SH-SY5Y (cell line): ENCODE results near the gene LRFN4.

Source experiments
- GATA2 ChIP-seq: IDR thresholded peaks from 2 replicates; pipeline ENCODE4 v1.6.1; 2011; ENCODE audit warnings: mild to moderate bottlenecking, low read depth, low read length
- GATA3 ChIP-seq: IDR thresholded peaks from 2 replicates; pipeline ENCODE4 v1.6.1; 2011; ENCODE audit warnings: low read depth, mild to moderate bottlenecking, low read length, moderate library complexity

DNA sequence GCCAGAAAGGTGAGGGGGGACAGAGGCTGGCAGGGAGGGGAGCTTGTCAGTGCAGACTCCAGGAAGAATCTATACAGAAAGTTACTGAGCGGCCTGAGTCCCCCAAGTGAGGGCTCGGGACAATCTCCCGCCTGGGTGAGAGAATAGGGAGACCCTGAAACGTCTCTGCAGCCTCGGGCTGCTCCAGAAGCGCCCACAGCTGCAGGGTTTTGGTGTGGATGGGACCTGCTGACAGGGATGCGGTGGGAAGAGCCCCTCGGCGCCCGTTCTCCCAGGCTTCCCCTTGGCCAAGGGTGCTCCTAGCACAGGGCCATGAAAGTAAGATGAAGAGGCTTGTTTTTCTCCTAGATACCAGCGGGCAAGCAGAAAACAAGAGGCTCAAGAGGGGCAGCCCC is 14.4 kb upstream of the LRFN4 start:
- TF ChIP-seq GATA3 = no peak
- TF ChIP-seq GATA2 = no peak
